K562 (cell line): Measurements from ENCODE around the gene PNPLA7.

Experiments used
- CTCF ChIP-seq, 3 experiments: IDR thresholded peaks in 2 of 3; conservative IDR thresholded peaks in 1 of 3; 2 replicates each; pipeline ENCODE4 v1.5.1; 2011 to 2012; ENCODE audit warnings: low read length in 3 of 3, mild to moderate bottlenecking in 3 of 3, control low read depth in 2 of 3, improper control_type of control experiment in 1 of 3, inconsistent platforms in 1 of 3, low read depth in 1 of 3, mixed read lengths in 1 of 3, moderate library complexity in 1 of 3; ENCODE audit not compliant: insufficient read depth in 2 of 3
- ETV1 ChIP-seq: fragments of 450-650 bp; conservative IDR thresholded peaks from 2 replicates; pipeline ENCODE4 v1.6.1; 2016; ENCODE audit warnings: missing genetic modification characterization, control low read depth, low read depth, missing compliant biosample characterization
- ZNF121 ChIP-seq: sonication (generic); formaldehyde crosslinking; conservative IDR thresholded peaks from 2 replicates; pipeline ENCODE4 v1.8.0; 2022; ENCODE audit warnings: missing genetic modification reagents
- ZNF174 ChIP-seq: fragments of 250-450 bp; sonication (Bioruptor Pico); IDR thresholded peaks from 2 replicates; pipeline ENCODE4 v1.4.0; 2020; ENCODE audit warnings: mild to moderate bottlenecking

DNA sequence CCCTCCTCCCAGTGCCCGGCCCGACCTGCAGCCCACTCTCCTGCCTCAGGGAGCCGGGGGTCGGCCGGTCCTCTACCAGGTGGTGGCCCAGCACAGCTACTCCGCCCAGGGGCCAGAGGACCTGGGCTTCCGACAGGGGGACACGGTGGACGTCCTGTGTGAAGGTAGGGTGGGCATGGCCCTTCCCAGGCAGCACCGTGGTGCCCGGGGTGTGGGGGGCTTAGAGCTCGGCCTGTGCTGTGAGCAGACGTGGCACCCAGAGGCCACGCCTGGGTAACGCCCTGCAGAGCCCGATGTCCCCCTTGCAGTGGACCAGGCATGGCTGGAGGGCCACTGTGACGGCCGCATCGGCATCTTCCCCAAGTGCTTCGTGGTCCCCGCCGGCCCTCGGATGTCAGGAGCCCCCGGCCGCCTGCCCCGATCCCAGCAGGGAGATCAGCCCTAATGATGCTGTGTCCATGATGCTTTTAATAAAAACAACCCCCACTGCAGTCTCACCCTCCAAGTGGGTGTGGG, 116.2 kb downstream of the PNPLA7 start:
- TF ChIP-seq ZNF121 (CRISPR knock-in tag) (no peak), CTCF (IDR thresholded peaks at IDR 0.05 in 2 of 3, conservative IDR thresholded peaks at IDR 0.05 in 1 of 3; ENCODE audit: insufficient read depth in 2 of 3, low read depth in 1 of 3, low read length in 3 of 3) (no peak), ZNF174 (no peak), ETV1 (tag) (no peak)
